ENCODE data around the gene TLR4.

TLR4 gene

GRCh38 chr9:117706421-117707116 lies 2.4 kb downstream of the TLR4 start:
- ChIA-PET POLR2A (no interaction called here), CTCF (interaction anchor here (1.5 kb wide), 1 partner anchor 12 kb away, joined by 4 read pairs; no protein-coding TSS in a partner anchor)
- DNase-seq (ENCODE audit: extremely low spot score) = no peak
- no peak for TF ChIP-seq CTCF (IDR thresholded peaks at IDR 0.05; ENCODE audit: control extremely low read depth, extremely low read depth, low read depth, missing control alignments)

GRCh38 chr9:117707561-117707960 lies 3.4 kb downstream of the TLR4 start:
- no peak for DNase-seq (ENCODE audit: extremely low spot score)
- TF ChIP-seq CTCF (IDR thresholded peaks at IDR 0.05; ENCODE audit: control extremely low read depth, extremely low read depth, low read depth, missing control alignments) = no peak
- CTCF ChIA-PET = interaction anchor here (1.5 kb wide), 1 partner anchor 13 kb away, joined by 4 read pairs; no protein-coding TSS in a partner anchor
- POLR2A ChIA-PET = no interaction called here

- TF ChIP-seq CTCF (IDR thresholded peaks at IDR 0.05; ENCODE audit: control extremely low read depth, extremely low read depth, low read depth, missing control alignments) = no peak
- DNase-seq (ENCODE audit: extremely low spot score) = no peak
- POLR2A ChIA-PET = no interaction called here
- CTCF ChIA-PET = interaction anchor here (1.0 kb wide), 1 partner anchor 31 kb away, joined by 3 read pairs; no protein-coding TSS in a partner anchor
These were observed 5.7 kb downstream of the TLR4 start for GRCh38 chr9:117709936-117710335.

GRCh38 chr9:117714282-117714681 lies 10.1 kb downstream of the TLR4 start:
- POLR2A ChIA-PET = no interaction called here
- DNase-seq (ENCODE audit: extremely low spot score) = no peak
- no peak for TF ChIP-seq CTCF (IDR thresholded peaks at IDR 0.05; ENCODE audit: control extremely low read depth, extremely low read depth, low read depth, missing control alignments)
- CTCF ChIA-PET = interaction anchor here (0.8 kb wide), 1 partner anchor 31 kb away, joined by 3 read pairs; no protein-coding TSS in a partner anchor

- no peak for TF ChIP-seq CTCF (IDR thresholded peaks at IDR 0.05; ENCODE audit: control extremely low read depth, extremely low read depth, low read depth, missing control alignments)
- POLR2A ChIA-PET = no interaction called here
- no peak for DNase-seq (ENCODE audit: extremely low spot score)
- CTCF ChIA-PET = no interaction called here
These were observed 11.3 kb downstream of the TLR4 start for GRCh38 chr9:117715411-117715989.

- POLR2A ChIA-PET = no interaction called here
- CTCF ChIA-PET = no interaction called here
- no peak for TF ChIP-seq CTCF (IDR thresholded peaks at IDR 0.05; ENCODE audit: control extremely low read depth, extremely low read depth, low read depth, missing control alignments)
- DNase-seq (ENCODE audit: extremely low spot score) = peak; percentile 24
These were observed 13.9 kb downstream of the TLR4 start for GRCh38 chr9:117718085-117718484.

Data from GM10248 (cell line).